ENCODE results near the gene GALC.

The GALC gene

GRCh38 chr14:87960013-87960787, 32.8 kb downstream of the GALC start:
- no peak for TF ChIP-seq CTCF (conservative IDR thresholded peaks at IDR 0.05; ENCODE audit: low read depth, low read length)
- no peaks in the 10 kb centered on the region for H3K36me3 ChIP-seq (ENCODE audit: insufficient read depth)
- H3K4me2 ChIP-seq: no peak overlapping the region
- no peaks in the 10 kb centered on the region for H3K27me3 ChIP-seq (ENCODE audit: insufficient read depth, low read depth)
- no peak overlapping the region for H3K27ac ChIP-seq
- no peaks in the 10 kb centered on the region for H3K79me2 ChIP-seq (ENCODE audit: insufficient read depth, low read depth)
- no peaks in the 10 kb centered on the region for H4K20me1 ChIP-seq (ENCODE audit: insufficient read depth)
- H2AFZ ChIP-seq (ENCODE audit: low read depth): no peak overlapping the region
- H3K9ac ChIP-seq: no peak overlapping the region
- H3K4me1 ChIP-seq (ENCODE audit: low read depth, poor library complexity, severe bottlenecking): no peaks in the 10 kb centered on the region
- no peak overlapping the region for H3K4me3 ChIP-seq (IDR thresholded peaks at IDR 0.05; ENCODE audit: insufficient read depth, low read depth, low read length)

GRCh38 chr14:87955501-87955900, 37.5 kb downstream of the GALC start:
- H3K4me3 ChIP-seq (IDR thresholded peaks at IDR 0.05; ENCODE audit: insufficient read depth, low read depth, low read length): no peak overlapping the region
- H3K27me3 ChIP-seq (ENCODE audit: insufficient read depth, low read depth): no peaks in the 10 kb centered on the region
- no peaks in the 10 kb centered on the region for H3K36me3 ChIP-seq (ENCODE audit: insufficient read depth)
- no peak overlapping the region for H3K4me2 ChIP-seq
- no peaks in the 10 kb centered on the region for H4K20me1 ChIP-seq (ENCODE audit: insufficient read depth)
- TF ChIP-seq CTCF (conservative IDR thresholded peaks at IDR 0.05; ENCODE audit: low read depth, low read length): no peak
- no peaks in the 10 kb centered on the region for H3K4me1 ChIP-seq (ENCODE audit: low read depth, poor library complexity, severe bottlenecking)
- H2AFZ ChIP-seq (ENCODE audit: low read depth): no peak overlapping the region
- H3K27ac ChIP-seq: no peak overlapping the region
- H3K9ac ChIP-seq: no peak overlapping the region
- H3K79me2 ChIP-seq (ENCODE audit: insufficient read depth, low read depth): no peaks in the 10 kb centered on the region

DNA sequence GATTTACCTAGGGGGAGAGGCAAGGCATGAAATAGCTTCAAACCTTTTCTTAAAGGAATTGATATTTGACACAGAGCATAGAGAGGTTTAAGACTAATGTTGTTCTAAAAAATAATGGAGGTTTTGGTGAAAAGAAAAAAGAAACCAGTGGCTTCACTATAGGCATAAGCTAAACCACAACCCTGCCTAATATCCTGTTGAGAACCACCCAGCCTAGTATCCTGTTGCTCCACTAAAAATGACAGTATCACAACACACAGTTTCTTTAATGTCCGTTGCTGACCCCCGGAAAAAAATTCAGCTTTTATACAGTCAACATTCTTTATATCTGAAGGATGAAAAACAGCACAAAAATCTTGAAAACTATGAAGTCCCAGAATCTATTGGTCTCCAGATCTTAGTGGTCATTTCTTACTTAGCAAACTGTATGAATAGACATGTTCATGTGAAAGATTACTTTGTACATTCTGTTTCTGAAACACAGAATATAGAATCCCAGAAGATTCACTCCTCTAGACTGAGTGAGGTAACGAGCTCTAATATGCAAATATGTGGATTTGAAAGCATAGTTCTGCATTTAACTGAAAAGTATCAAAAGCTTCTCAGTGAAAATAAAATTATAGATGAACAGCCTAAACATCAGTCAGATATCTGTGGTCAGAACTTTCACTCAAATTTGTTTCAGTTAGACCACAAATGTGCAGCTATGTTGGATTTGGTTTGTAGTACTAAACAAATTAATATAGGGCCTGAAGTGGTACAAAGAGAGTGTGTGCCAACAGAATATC, 40.5 kb downstream of the GALC start:
- H2AFZ ChIP-seq (ENCODE audit: low read depth): no peak overlapping the region
- H3K27me3 ChIP-seq (ENCODE audit: insufficient read depth, low read depth): no peaks in the 10 kb centered on the region
- H3K79me2 ChIP-seq (ENCODE audit: insufficient read depth, low read depth): no peaks in the 10 kb centered on the region
- no peaks in the 10 kb centered on the region for H3K36me3 ChIP-seq (ENCODE audit: insufficient read depth)
- no peaks in the 10 kb centered on the region for H3K4me1 ChIP-seq (ENCODE audit: low read depth, poor library complexity, severe bottlenecking)
- TF ChIP-seq CTCF (conservative IDR thresholded peaks at IDR 0.05; ENCODE audit: low read depth, low read length): no peak
- H3K4me2 ChIP-seq: no peak overlapping the region
- no peaks in the 10 kb centered on the region for H4K20me1 ChIP-seq (ENCODE audit: insufficient read depth)
- H3K4me3 ChIP-seq (IDR thresholded peaks at IDR 0.05; ENCODE audit: insufficient read depth, low read depth, low read length): no peak overlapping the region
- no peak overlapping the region for H3K9ac ChIP-seq
- H3K27ac ChIP-seq: no peak overlapping the region

- Histone ChIP-seq H3K27me3 (ENCODE audit: insufficient read depth, low read depth) (no peaks in the 10 kb centered on the region), H3K27ac (no peak overlapping the region), H2AFZ (ENCODE audit: low read depth) (no peak overlapping the region), H3K4me2 (no peak overlapping the region), H4K20me1 (ENCODE audit: insufficient read depth) (no peaks in the 10 kb centered on the region), H3K79me2 (ENCODE audit: insufficient read depth, low read depth) (no peaks in the 10 kb centered on the region), H3K36me3 (ENCODE audit: insufficient read depth) (no peaks in the 10 kb centered on the region), H3K4me3 (IDR thresholded peaks at IDR 0.05; ENCODE audit: insufficient read depth, low read depth, low read length) (no peak overlapping the region), H3K4me1 (ENCODE audit: low read depth, poor library complexity, severe bottlenecking) (no peaks in the 10 kb centered on the region), H3K9ac (no peak overlapping the region)
- peak; percentile 66; the same call in 1 of the 2 replicates for TF ChIP-seq CTCF (conservative IDR thresholded peaks at IDR 0.05; ENCODE audit: low read depth, low read length)
Measured at GRCh38 chr14:87944987-87945604, 47.9 kb downstream of the GALC start.

All from KMS-11 (cell line).